WTC11 (cell line): ENCODE measurements around the gene SGPL1. TPM values are rescaled to one million over a fixed set of nuclear protein-coding genes. Genes with fewer than 3 reads are reported as not detected.
A peak's percentile ranks its signal among the peaks of the same experiment; 100 is the strongest.

ENCODE experiments used
- ATAC-seq: fragments of 200-7000 bp; cut with Tn5 transposase; 2 replicates; pipeline ENCODE4 v1.10.0; 2021; ENCODE audit warnings: mild to moderate bottlenecking, moderate library complexity
- CTCF ChIA-PET: fragments of 300-600 bp; sonication (Branson Sonifier 250); formaldehyde crosslinking; loops from one replicate; lab custom pipeline; 2021; ENCODE audit warnings: antibody characterized with exemption; lab: Charles Lee
- POLR2A ChIA-PET: fragments of 350-600 bp; sonication (Branson Sonifier 250); formaldehyde crosslinking; loops from one replicate; lab custom pipeline; 2021; ENCODE audit warnings: antibody characterized with exemption; lab: Charles Lee
- DNase-seq: peaks from one replicate; pipeline ENCODE4 v3.0.0; 2021; ENCODE audit warnings: low spot score
- H3K27ac Mint-ChIP-seq: 2 replicates; pipeline ENCODE4 v1.8.0; 2021; ENCODE audit warnings: mixed read lengths
- H3K27me3 Mint-ChIP-seq: 2 replicates; pipeline ENCODE4 v1.8.0; 2021; ENCODE audit warnings: low read depth, mild to moderate bottlenecking, moderate library complexity, mixed read lengths
- H3K36me3 Mint-ChIP-seq: 2 replicates; pipeline ENCODE4 v1.8.0; 2021; ENCODE audit warnings: mixed read lengths
- H3K4me1 Mint-ChIP-seq: 2 replicates; pipeline ENCODE4 v1.8.0; 2022; ENCODE audit warnings: mixed read lengths
- H3K4me3 Mint-ChIP-seq: 2 replicates; pipeline ENCODE4 v1.8.0; 2021; ENCODE audit warnings: mild to moderate bottlenecking, moderate library complexity, mixed read lengths
- H3K9me3 Mint-ChIP-seq: 2 replicates; pipeline ENCODE4 v1.8.0; 2021; ENCODE audit warnings: mixed read lengths
- ETV6 ChIP-seq: sonication (generic); formaldehyde crosslinking; IDR thresholded peaks from 2 replicates; pipeline ENCODE4 v1.8.1; 2022; ENCODE audit warnings: mild to moderate bottlenecking, missing genetic modification reagents
- GABPB1 ChIP-seq: sonication (generic); formaldehyde crosslinking; IDR thresholded peaks from 2 replicates; pipeline ENCODE4 v1.8.1; 2023; ENCODE audit warnings: mild to moderate bottlenecking, missing genetic modification reagents
- GTF2I ChIP-seq: fragments of 250-450 bp; sonication (Bioruptor Pico); conservative IDR thresholded peaks from 2 replicates; pipeline ENCODE4 v1.4.0; 2021; ENCODE audit warnings: mild to moderate bottlenecking
- NFATC4 ChIP-seq: fragments of 250-450 bp; sonication (Bioruptor Pico); IDR thresholded peaks from 2 replicates; pipeline ENCODE4 v1.9.0; 2021; ENCODE audit warnings: mild to moderate bottlenecking
- NR3C1 ChIP-seq: sonication (generic); formaldehyde crosslinking; conservative IDR thresholded peaks from 2 replicates; pipeline ENCODE4 v1.8.1; 2023; ENCODE audit warnings: low read depth, mild to moderate bottlenecking, missing genetic modification reagents
- TEAD1 ChIP-seq: sonication (generic); formaldehyde crosslinking; IDR thresholded peaks from 2 replicates; pipeline ENCODE4 v1.8.0; 2022; ENCODE audit warnings: mild to moderate bottlenecking, missing genetic modification reagents
- TEAD4 ChIP-seq: sonication (generic); formaldehyde crosslinking; IDR thresholded peaks from 2 replicates; pipeline ENCODE4 v1.8.0; 2022; ENCODE audit warnings: mild to moderate bottlenecking, missing genetic modification reagents
- TP53 ChIP-seq: sonication (generic); formaldehyde crosslinking; IDR thresholded peaks from 2 replicates; pipeline ENCODE4 v1.8.1; 2023; ENCODE audit warnings: mild to moderate bottlenecking, missing genetic modification reagents
- ZNF263 ChIP-seq: sonication (generic); formaldehyde crosslinking; IDR thresholded peaks from 2 replicates; pipeline ENCODE4 v1.8.1; 2022; ENCODE audit warnings: low read depth, mild to moderate bottlenecking, moderate library complexity, missing genetic modification reagents
- ZNF396 ChIP-seq: fragments of 250-450 bp; sonication (Bioruptor Pico); IDR thresholded peaks from 2 replicates; pipeline ENCODE4 v1.8.0; 2021; ENCODE audit warnings: mild to moderate bottlenecking, moderate library complexity, borderline replicate concordance
- ZNF423 ChIP-seq: fragments of 250-450 bp; sonication (Bioruptor Pico); IDR thresholded peaks from 2 replicates; pipeline ENCODE4 v2.1.2; 2022; ENCODE audit warnings: mild to moderate bottlenecking, moderate library complexity
- total RNA-seq: library from RNA; stranded (reverse); gene quantifications from 3 replicates; pipeline ENCODE4 v1.2.3, GENCODE V29; 2021
- TF ChIP-seq, protein P1 (sequence below): fragments of 200-600 bp; IDR thresholded peaks from 2 replicates; pipeline ENCODE4 v1.8.0; 2022; ENCODE audit warnings: antibody characterized with exemption
- TF ChIP-seq, protein P2 (sequence below): sonication (generic); formaldehyde crosslinking; IDR thresholded peaks from 2 replicates; pipeline ENCODE4 v1.8.1; 2023; ENCODE audit warnings: mild to moderate bottlenecking, moderate library complexity, missing genetic modification reagents
- TF ChIP-seq, protein P3 (sequence below): sonication (generic); formaldehyde crosslinking; IDR thresholded peaks from 2 replicates; pipeline ENCODE4 v1.8.1; 2022; ENCODE audit warnings: mild to moderate bottlenecking, missing genetic modification reagents, moderate library complexity, borderline replicate concordance
- TF ChIP-seq, protein P4 (sequence below): sonication (generic); formaldehyde crosslinking; IDR thresholded peaks from 2 replicates; pipeline ENCODE4 v1.8.0; 2022; ENCODE audit warnings: missing genetic modification reagents
- TF ChIP-seq, protein P5 (sequence below): sonication (generic); formaldehyde crosslinking; IDR thresholded peaks from 2 replicates; pipeline ENCODE4 v1.8.0; 2023; ENCODE audit warnings: missing genetic modification reagents
- TF ChIP-seq, protein P6 (sequence below): sonication (generic); formaldehyde crosslinking; IDR thresholded peaks from 2 replicates; pipeline ENCODE4 v1.8.1; 2022; ENCODE audit warnings: missing genetic modification reagents, borderline replicate concordance
- TF ChIP-seq, protein P7 (sequence below): sonication (generic); formaldehyde crosslinking; IDR thresholded peaks from 2 replicates; pipeline ENCODE4 v1.8.1; 2022; ENCODE audit warnings: low read depth, missing genetic modification reagents, borderline replicate concordance

SGPL1 gene
- total RNA-seq, 1 experiment from 2014 or later: 44.6 TPM

DNA sequence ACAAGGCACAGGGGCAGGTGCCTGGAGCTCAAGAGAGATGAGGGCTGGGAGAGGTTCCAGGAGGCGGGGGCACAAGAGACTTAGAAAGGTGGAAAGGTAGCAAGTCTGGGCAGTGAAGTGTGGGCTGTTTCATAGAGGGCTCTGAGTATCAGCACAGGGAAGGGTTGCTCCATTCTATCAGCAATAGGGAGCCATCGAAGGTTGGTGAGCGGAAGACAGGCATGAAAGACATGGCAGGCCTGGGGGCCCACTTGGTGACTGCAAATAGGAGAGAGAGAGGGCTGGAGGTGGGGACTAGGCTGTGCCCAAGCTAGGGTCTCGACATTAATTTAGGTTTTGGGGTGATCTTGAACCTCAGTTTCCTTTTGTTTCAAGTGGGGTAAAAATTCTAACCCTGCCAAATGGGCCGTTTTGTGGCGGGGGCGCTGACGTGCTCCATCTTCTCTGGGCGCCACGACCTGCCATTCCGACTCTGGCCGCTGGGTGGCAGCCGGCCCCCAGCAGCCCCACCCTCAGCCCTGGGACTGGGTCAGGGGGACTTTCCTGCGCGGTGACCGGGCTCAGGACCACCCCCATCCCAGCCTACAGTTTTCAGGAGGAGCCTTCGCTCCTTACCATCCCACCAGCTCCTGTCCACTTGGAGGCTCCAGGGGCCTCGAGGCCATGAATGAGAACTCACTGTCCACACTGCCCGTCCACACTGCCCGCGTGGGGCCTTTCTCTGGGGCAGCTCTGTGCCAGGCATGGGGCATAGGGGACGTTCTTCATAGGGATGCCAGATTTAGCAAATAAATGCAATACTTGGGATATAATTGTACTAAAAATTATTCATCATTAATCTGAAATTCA, 109.9 kb downstream of the SGPL1 start:
- ChIA-PET CTCF (interaction anchor here (0.7 to 6.4 kb wide), 28 partner anchors 10 to 643 kb away, joined by 3 to 47 read pairs (median 4); no protein-coding TSS in a partner anchor), POLR2A (no interaction called here)
- H3K4me1 Mint-ChIP-seq: no peaks in the 10 kb centered on the region
- TF ChIP-seq, protein P1, sequence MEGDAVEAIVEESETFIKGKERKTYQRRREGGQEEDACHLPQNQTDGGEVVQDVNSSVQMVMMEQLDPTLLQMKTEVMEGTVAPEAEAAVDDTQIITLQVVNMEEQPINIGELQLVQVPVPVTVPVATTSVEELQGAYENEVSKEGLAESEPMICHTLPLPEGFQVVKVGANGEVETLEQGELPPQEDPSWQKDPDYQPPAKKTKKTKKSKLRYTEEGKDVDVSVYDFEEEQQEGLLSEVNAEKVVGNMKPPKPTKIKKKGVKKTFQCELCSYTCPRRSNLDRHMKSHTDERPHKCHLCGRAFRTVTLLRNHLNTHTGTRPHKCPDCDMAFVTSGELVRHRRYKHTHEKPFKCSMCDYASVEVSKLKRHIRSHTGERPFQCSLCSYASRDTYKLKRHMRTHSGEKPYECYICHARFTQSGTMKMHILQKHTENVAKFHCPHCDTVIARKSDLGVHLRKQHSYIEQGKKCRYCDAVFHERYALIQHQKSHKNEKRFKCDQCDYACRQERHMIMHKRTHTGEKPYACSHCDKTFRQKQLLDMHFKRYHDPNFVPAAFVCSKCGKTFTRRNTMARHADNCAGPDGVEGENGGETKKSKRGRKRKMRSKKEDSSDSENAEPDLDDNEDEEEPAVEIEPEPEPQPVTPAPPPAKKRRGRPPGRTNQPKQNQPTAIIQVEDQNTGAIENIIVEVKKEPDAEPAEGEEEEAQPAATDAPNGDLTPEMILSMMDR: peak; percentile 95
- TF ChIP-seq GTF2I: peak; percentile 66; the same call in 1 of the 2 replicates
- TF ChIP-seq, protein P2, sequence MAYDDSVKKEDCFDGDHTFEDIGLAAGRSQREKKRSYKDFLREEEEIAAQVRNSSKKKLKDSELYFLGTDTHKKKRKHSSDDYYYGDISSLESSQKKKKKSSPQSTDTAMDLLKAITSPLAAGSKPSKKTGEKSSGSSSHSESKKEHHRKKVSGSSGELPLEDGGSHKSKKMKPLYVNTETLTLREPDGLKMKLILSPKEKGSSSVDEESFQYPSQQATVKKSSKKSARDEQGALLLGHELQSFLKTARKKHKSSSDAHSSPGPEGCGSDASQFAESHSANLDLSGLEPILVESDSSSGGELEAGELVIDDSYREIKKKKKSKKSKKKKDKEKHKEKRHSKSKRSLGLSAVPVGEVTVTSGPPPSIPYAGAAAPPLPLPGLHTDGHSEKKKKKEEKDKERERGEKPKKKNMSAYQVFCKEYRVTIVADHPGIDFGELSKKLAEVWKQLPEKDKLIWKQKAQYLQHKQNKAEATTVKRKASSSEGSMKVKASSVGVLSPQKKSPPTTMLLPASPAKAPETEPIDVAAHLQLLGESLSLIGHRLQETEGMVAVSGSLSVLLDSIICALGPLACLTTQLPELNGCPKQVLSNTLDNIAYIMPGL (CRISPR knock-in tag): 0 out of 2 replicates have a peak, but pooled peaks have one; percentile 24
- TF ChIP-seq GABPB1 (CRISPR knock-in tag): no peak
- no peak overlapping the region for H3K4me3 Mint-ChIP-seq
- H3K27ac Mint-ChIP-seq: no peak overlapping the region
- DNase-seq (peak; percentile 77), ATAC-seq (peak; percentile 89)
- H3K9me3 Mint-ChIP-seq: no peaks in the 10 kb centered on the region
- H3K36me3 Mint-ChIP-seq: no peaks in the 10 kb centered on the region
- no peaks in the 10 kb centered on the region; the same call in 1 of the 2 replicates for H3K27me3 Mint-ChIP-seq

DNA sequence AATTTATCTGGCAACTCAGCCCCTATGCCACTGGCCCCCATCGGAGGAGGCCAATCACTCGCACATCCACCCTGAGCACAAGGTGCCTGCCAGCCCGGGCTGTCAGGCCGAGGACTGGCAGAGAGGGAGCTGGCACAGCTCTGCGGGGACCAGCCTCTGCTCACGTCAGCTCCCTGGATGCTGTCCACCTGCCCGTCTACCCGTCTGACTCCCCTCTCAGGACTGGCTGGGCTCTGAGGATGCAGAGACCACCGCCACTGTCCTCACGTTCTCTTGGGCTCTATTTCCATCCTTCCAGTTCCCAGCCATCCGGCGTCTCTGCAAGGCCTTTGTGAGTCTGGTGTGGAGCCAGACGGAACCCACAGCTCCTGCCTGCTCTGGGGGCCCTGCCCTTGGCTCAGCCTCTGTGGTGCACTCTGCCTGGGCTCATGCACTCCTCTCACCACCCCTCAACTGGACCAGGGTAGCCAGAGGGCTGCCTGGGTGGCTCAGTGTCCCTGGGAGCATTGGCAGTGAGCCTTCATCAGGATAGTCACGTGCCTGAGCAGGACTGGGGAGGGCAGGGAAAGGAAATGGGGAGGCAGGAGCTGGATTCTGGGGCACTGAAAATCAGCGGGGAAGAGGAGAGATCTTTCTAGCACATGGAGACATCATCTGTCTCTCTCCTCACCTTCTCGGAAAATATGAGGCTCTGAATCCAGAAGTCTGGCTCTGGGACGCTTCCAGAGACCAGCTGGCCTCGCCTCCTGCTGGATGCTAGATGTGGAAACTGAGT, 110.7 kb downstream of the SGPL1 start:
- Mint-ChIP-seq H3K27me3 (no peaks in the 10 kb centered on the region; the same call in 1 of the 2 replicates), H3K36me3 (no peaks in the 10 kb centered on the region), H3K4me3 (no peak overlapping the region), H3K27ac (no peak overlapping the region), H3K9me3 (no peaks in the 10 kb centered on the region), H3K4me1 (no peaks in the 10 kb centered on the region)
- ATAC-seq (no peak), DNase-seq (no peak)
- ChIA-PET CTCF (interaction anchor here (0.7 to 6.4 kb wide), 16 partner anchors 10 to 644 kb away, joined by 3 to 47 read pairs (median 5); no protein-coding TSS in a partner anchor), POLR2A (no interaction called here)
- TF ChIP-seq, protein P3, sequence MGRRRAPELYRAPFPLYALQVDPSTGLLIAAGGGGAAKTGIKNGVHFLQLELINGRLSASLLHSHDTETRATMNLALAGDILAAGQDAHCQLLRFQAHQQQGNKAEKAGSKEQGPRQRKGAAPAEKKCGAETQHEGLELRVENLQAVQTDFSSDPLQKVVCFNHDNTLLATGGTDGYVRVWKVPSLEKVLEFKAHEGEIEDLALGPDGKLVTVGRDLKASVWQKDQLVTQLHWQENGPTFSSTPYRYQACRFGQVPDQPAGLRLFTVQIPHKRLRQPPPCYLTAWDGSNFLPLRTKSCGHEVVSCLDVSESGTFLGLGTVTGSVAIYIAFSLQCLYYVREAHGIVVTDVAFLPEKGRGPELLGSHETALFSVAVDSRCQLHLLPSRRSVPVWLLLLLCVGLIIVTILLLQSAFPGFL (CRISPR knock-in tag): no peak
- TF ChIP-seq ETV6 (CRISPR knock-in tag) (no peak), ZNF423 (CRISPR knock-in tag) (no peak), NFATC4 (no peak), TEAD1 (CRISPR knock-in tag) (no peak), NR3C1 (no peak), TEAD4 (CRISPR knock-in tag) (no peak), ZNF263 (CRISPR knock-in tag) (no peak), TP53 (CRISPR knock-in tag) (no peak), ZNF396 (CRISPR knock-in tag) (no peak)
- TF ChIP-seq, protein P4, sequence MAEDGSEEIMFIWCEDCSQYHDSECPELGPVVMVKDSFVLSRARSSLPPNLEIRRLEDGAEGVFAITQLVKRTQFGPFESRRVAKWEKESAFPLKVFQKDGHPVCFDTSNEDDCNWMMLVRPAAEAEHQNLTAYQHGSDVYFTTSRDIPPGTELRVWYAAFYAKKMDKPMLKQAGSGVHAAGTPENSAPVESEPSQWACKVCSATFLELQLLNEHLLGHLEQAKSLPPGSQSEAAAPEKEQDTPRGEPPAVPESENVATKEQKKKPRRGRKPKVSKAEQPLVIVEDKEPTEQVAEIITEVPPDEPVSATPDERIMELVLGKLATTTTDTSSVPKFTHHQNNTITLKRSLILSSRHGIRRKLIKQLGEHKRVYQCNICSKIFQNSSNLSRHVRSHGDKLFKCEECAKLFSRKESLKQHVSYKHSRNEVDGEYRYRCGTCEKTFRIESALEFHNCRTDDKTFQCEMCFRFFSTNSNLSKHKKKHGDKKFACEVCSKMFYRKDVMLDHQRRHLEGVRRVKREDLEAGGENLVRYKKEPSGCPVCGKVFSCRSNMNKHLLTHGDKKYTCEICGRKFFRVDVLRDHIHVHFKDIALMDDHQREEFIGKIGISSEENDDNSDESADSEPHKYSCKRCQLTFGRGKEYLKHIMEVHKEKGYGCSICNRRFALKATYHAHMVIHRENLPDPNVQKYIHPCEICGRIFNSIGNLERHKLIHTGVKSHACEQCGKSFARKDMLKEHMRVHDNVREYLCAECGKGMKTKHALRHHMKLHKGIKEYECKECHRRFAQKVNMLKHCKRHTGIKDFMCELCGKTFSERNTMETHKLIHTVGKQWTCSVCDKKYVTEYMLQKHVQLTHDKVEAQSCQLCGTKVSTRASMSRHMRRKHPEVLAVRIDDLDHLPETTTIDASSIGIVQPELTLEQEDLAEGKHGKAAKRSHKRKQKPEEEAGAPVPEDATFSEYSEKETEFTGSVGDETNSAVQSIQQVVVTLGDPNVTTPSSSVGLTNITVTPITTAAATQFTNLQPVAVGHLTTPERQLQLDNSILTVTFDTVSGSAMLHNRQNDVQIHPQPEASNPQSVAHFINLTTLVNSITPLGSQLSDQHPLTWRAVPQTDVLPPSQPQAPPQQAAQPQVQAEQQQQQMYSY (CRISPR knock-in tag): no peak
- TF ChIP-seq, protein P5, sequence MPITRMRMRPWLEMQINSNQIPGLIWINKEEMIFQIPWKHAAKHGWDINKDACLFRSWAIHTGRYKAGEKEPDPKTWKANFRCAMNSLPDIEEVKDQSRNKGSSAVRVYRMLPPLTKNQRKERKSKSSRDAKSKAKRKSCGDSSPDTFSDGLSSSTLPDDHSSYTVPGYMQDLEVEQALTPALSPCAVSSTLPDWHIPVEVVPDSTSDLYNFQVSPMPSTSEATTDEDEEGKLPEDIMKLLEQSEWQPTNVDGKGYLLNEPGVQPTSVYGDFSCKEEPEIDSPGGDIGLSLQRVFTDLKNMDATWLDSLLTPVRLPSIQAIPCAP (CRISPR knock-in tag): no peak
- TF ChIP-seq, protein P6, sequence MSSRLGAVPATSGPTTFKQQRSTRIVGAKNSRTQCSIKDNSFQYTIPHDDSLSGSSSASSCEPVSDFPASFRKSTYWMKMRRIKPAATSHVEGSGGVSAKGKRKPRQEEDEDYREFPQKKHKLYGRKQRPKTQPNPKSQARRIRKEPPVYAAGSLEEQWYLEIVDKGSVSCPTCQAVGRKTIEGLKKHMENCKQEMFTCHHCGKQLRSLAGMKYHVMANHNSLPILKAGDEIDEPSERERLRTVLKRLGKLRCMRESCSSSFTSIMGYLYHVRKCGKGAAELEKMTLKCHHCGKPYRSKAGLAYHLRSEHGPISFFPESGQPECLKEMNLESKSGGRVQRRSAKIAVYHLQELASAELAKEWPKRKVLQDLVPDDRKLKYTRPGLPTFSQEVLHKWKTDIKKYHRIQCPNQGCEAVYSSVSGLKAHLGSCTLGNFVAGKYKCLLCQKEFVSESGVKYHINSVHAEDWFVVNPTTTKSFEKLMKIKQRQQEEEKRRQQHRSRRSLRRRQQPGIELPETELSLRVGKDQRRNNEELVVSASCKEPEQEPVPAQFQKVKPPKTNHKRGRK (CRISPR knock-in tag): no peak
- TF ChIP-seq, protein P7, sequence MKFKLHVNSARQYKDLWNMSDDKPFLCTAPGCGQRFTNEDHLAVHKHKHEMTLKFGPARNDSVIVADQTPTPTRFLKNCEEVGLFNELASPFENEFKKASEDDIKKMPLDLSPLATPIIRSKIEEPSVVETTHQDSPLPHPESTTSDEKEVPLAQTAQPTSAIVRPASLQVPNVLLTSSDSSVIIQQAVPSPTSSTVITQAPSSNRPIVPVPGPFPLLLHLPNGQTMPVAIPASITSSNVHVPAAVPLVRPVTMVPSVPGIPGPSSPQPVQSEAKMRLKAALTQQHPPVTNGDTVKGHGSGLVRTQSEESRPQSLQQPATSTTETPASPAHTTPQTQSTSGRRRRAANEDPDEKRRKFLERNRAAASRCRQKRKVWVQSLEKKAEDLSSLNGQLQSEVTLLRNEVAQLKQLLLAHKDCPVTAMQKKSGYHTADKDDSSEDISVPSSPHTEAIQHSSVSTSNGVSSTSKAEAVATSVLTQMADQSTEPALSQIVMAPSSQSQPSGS (CRISPR knock-in tag): no peak
